ENCODE data around the gene ABHD18.

GRCh38 chr4:127975121-127975770, 10.0 kb downstream of the ABHD18 start:
- TF ChIP-seq ZNF132 (tag by site-specific recombination; IDR thresholded peaks at IDR 0.05; ENCODE audit: borderline replicate concordance): no peak
- no peak for TF ChIP-seq CTCF (tag by site-specific recombination; IDR thresholded peaks at IDR 0.05)
- TF ChIP-seq SP2 (tag by site-specific recombination; IDR thresholded peaks at IDR 0.05): no peak
- TF ChIP-seq ZNF335 (tag by site-specific recombination; conservative IDR thresholded peaks at IDR 0.05): no peak
- no peak for TF ChIP-seq ZNF677 (tag by site-specific recombination; IDR thresholded peaks at IDR 0.05)

Data from HEK293 (cell line).